ENCODE results near the gene PARP3. TPM values are rescaled to one million over a fixed set of nuclear protein-coding genes. Genes with fewer than 3 reads are reported as not detected.

The PARP3 gene
- total and polyA plus RNA-seq, 2 of the 8 experiments (the other 6 are each of a cell fraction or from before 2014, with no cell fraction given), result 1.3 to 1.6 TPM

GRCh38 chr3:51946796-51947195 lies 4.6 kb downstream of the PARP3 start:
- Histone ChIP-seq H3K27ac (ENCODE audit: low read depth, low read length) (no peak overlapping the region), H2BK20ac (ENCODE audit: low read length) (no peak overlapping the region), H3K23me2 (ENCODE audit: low read depth, low read length) (peaks cover 2% of the 10 kb centered on the region; the same call in 1 of the 2 replicates), H4K8ac (ENCODE audit: extremely low read depth, insufficient read depth, low read length) (no peak overlapping the region), H3K23ac (ENCODE audit: insufficient read length) (no peak overlapping the region), H3K4ac (replicated peaks; ENCODE audit: insufficient read length, low read depth, low read length) (no peak overlapping the region), H2BK5ac (ENCODE audit: low read depth, low read length) (no peak overlapping the region), H3K4me1 (replicated peaks in 1 of 4; ENCODE audit: control insufficient read depth in 3 of 4, insufficient read depth in 4 of 4, low read length in 3 of 4) (peaks cover 0 to 5% (median 3%) of the 10 kb centered on the region in 4 experiments; a peak in 5 of 7 replicates), H2BK15ac (ENCODE audit: low read length) (no peak overlapping the region), H2BK12ac (ENCODE audit: low read depth, low read length) (no peak overlapping the region), H3K9ac (replicated peaks in 1 of 4; ENCODE audit: extremely low read depth in 1 of 4, low read depth in 3 of 4, low read length in 3 of 4) (no peak overlapping the region), H2AK5ac (ENCODE audit: low read depth, low read length) (no peak overlapping the region), H2BK120ac (replicated peaks; ENCODE audit: low read depth, low read length) (no peak overlapping the region), H3K14ac (ENCODE audit: insufficient read length) (no peak overlapping the region), H3K79me1 (ENCODE audit: low read depth, low read length) (no peaks in the 10 kb centered on the region), H4K20me1 (replicated peaks in 1 of 2; ENCODE audit: control insufficient read depth in 1 of 2, insufficient read depth in 2 of 2, low read length in 2 of 2) (no peaks in the 10 kb centered on the region), H4K91ac (replicated peaks; ENCODE audit: insufficient read length, low read length) (no peak overlapping the region), H3K36me3 (ENCODE audit: control insufficient read depth in 2 of 4, insufficient read depth in 4 of 4, low read length in 3 of 4) (no peaks in the 10 kb centered on the region), H4K5ac (ENCODE audit: insufficient read length, low read depth, low read length) (no peak overlapping the region), H3K4me2 (ENCODE audit: insufficient read depth in 1 of 2, low read depth in 2 of 2, low read length in 2 of 2) (no peak overlapping the region), H3K9me3 (ENCODE audit: insufficient read depth in 2 of 2, low read depth in 1 of 2, low read length in 1 of 2) (no peaks in the 10 kb centered on the region), H3K56ac (replicated peaks; ENCODE audit: insufficient read length, low read depth, low read length) (no peak overlapping the region), H3K27me3 (replicated peaks in 1 of 4; ENCODE audit: control insufficient read depth in 3 of 4, extremely low read depth in 1 of 4, insufficient read depth in 3 of 4, low read length in 3 of 4) (peaks cover 0 to 11% (median 5%) of the 10 kb centered on the region in 4 experiments; a peak in 5 of 7 replicates), H3K4me3 (ENCODE audit: extremely low read depth in 1 of 4, insufficient read depth in 2 of 4, low read depth in 3 of 4, low read length in 4 of 4) (no peak overlapping the region), H3K79me2 (ENCODE audit: control insufficient read depth in 1 of 2, insufficient read depth in 2 of 2, low read length in 2 of 2) (no peaks in the 10 kb centered on the region), H2AFZ (ENCODE audit: low read length) (no peak overlapping the region), H3K18ac (ENCODE audit: extremely low read depth, low read length) (no peak overlapping the region)
- DNase-seq (ENCODE audit: low read depth in 1 of 2, low spot score in 2 of 2), result no peak
- CTCF ChIA-PET (ENCODE audit: partially characterized antibody), result interaction anchor here (0.9 to 2.7 kb wide), 6 partner anchors 22 to 107 kb away, joined by 3 to 8 read pairs (median 4); partner anchors contain the start of genes ABHD14B and ACY1
- 78% methylated on average over 4 of the region's 4 CpGs; no CpG with 5 or more reads in 1 of the 2 experiments for WGBS, 2 experiments (ENCODE audit: extremely low coverage in 1 of 2, insufficient coverage in 1 of 2, insufficient read length in 1 of 2, insufficient replicate concordance in 2 of 2, low coverage in 1 of 2, low lambda C conversion rate in 2 of 2, missing lambda C conversion rate in 1 of 2)
- POLR2A ChIA-PET (ENCODE audit: partially characterized antibody), result interaction anchor here (0.9 to 15.7 kb wide), 3 partner anchors 9 to 46 kb away, joined by 5 to 148 read pairs (median 130); partner anchors contain the start of genes GPR62, PCBP4 and RPL29
- FAIRE-seq, result no peak
- TF ChIP-seq USF2 (IDR thresholded peaks at IDR 0.05; ENCODE audit: low read length), result no peak
- TF ChIP-seq TCF12 (IDR thresholded peaks at IDR 0.05; ENCODE audit: low read depth, low read length), result no peak
- TF ChIP-seq GTF2F1 (IDR thresholded peaks at IDR 0.05; ENCODE audit: borderline replicate concordance, low read depth, low read length), result no peak
- no peak for TF ChIP-seq HDAC6 (IDR thresholded peaks at IDR 0.05; ENCODE audit: low read depth, low read length)
- no peak for TF ChIP-seq PHF8 (conservative IDR thresholded peaks at IDR 0.05; ENCODE audit: low read depth, low read length)
- TF ChIP-seq MAX (IDR thresholded peaks at IDR 0.05), result no peak
- no peak for TF ChIP-seq NANOG (IDR thresholded peaks at IDR 0.05; ENCODE audit: insufficient read depth, low read depth, low read length, poor library complexity, severe bottlenecking)
- TF ChIP-seq ATF3 (IDR thresholded peaks at IDR 0.05; ENCODE audit: insufficient read depth, low read depth, low read length), result no peak
- no peak for TF ChIP-seq ZNF274 (IDR thresholded peaks at IDR 0.05; ENCODE audit: borderline replicate concordance, extremely low read depth, low read length)
- no peak for TF ChIP-seq NRF1 (IDR thresholded peaks at IDR 0.05; ENCODE audit: low read depth, low read length)
- TF ChIP-seq RFX5 (IDR thresholded peaks at IDR 0.05; ENCODE audit: borderline replicate concordance, low read depth, low read length), result no peak
- no peak for TF ChIP-seq TEAD4 (IDR thresholded peaks at IDR 0.05; ENCODE audit: low read depth, low read length)
